NOMO-1 treated with dmso at 0.1 percent for 144 hours (cell line): Measurements from ENCODE around the gene AGTPBP1.

Source experiments
- DNase-seq: peaks from one replicate; lab custom pipeline; 2025; ENCODE audit not compliant: unreplicated experiment; lab: John Stamatoyannopoulos, UW

Gene AGTPBP1

GRCh38 chr9:85508616-85509015 lies 233.1 kb downstream of the AGTPBP1 start:
- no peak for DNase-seq

DNA sequence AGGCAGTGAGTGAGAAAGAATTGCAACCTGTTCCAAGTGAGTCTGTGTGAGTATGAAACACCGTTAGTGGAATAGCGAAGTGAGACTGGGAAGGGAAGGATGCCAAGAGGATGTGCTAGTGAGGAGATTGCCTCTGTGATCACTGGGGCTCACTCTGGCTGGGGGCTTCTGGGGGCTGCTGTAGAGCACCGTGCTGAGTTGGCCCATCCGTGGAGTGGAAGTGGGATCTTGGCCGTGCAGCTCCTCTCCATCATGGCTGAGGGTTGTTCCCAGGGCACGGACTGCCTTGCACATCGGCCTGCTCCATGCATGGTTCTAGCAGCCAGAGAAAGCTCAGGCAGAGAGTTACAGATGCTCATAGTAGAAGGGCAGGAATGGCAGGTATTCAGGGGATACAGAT lies 236.1 kb downstream of the AGTPBP1 start:
- DNase-seq: no peak

- DNase-seq: no peak
Observed at GRCh38 chr9:85502815-85503655, 238.7 kb downstream of the AGTPBP1 start.

DNA sequence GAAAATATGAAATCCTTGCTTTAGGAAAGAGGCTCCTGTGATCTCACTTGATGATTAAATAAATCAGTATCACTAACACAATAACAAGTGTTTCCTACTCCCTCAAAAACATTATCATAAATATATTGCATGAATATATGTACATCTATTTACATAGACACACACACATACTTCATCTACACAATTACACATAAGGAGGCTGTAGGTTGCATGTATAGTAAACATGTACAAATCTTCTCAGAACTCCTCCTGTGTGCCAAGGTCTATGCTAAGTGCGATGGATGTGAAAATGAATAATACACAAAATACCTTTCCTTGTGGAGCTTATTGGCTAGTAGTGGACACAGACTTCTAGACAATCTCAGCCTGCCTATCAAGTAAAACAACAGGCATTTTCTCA lies 239.9 kb downstream of the AGTPBP1 start:
- no peak for DNase-seq

- DNase-seq: no peak
Observed at GRCh38 chr9:85501456-85501855, 240.3 kb downstream of the AGTPBP1 start.
